Activated T-cell treated with anti-CD3 and anti-CD28 coated beads for 4 hours (primary cell): ENCODE measurements around the gene USP48.
"Not testable (repeated sequence)": the region's sequence is repeated elsewhere in the genome, so short reads cannot be mapped to it uniquely, and the experiment has no call there.

ENCODE experiments used
- DNase-seq: peaks from one replicate; pipeline ENCODE4 v3.0.0-alpha.2; 2020

Gene USP48

DNA sequence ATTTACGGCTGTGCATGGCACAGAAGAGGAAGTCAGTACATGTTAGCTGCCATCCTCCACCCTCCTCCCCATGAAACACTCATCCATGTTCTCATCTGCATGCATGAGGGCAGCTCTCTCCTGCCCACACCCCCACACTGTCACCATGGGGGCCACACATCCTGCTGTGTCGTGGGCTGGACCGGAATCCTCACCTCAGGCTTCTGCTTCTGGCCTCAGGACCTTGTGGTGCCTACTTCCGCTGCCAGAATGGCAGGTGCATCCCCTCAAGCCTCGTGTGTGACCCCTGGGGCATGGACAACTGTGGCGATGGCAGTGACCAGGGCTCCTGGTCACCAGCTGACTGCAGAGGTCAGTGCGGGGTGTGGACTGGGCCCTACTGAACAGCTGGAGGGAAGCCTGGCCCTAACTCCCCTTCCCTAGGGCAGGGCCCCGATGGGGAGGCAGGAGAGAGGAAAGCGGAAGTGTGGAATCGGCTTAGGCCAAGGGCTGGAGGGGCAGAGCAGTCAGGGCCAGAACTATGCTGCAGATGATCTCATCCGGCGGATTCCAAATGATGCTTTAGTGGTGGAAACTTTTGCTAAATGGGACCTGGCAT lies 32.9 kb upstream of the USP48 start:
- no peak for DNase-seq

DNA sequence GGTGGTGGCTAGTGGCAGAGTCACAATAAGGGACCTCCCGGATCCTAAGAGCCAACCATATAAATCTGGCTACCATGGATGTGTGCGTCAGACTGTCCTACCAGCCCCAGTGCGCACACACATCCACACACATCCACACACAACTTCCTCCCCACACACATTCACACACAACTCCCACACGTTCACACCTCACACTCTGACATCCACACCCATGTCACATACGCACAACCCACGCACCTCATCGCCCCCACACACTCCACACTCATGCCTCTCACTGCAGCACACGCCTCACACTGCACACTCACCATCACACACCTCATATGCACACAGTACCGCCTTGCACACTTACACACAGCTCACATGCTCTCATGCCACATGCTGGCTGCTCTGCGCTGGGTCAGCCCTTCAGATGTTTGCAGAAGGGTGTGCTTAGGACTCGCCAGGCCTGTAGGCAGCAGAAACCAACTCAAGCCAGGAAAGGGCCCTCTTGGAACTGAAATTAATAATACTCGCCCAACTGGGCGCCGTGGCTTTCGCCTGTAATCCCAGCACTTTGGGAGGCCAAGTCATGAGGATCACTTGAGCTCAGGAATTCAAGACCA lies 32.1 kb upstream of the USP48 start:
- no peak for DNase-seq

DNA sequence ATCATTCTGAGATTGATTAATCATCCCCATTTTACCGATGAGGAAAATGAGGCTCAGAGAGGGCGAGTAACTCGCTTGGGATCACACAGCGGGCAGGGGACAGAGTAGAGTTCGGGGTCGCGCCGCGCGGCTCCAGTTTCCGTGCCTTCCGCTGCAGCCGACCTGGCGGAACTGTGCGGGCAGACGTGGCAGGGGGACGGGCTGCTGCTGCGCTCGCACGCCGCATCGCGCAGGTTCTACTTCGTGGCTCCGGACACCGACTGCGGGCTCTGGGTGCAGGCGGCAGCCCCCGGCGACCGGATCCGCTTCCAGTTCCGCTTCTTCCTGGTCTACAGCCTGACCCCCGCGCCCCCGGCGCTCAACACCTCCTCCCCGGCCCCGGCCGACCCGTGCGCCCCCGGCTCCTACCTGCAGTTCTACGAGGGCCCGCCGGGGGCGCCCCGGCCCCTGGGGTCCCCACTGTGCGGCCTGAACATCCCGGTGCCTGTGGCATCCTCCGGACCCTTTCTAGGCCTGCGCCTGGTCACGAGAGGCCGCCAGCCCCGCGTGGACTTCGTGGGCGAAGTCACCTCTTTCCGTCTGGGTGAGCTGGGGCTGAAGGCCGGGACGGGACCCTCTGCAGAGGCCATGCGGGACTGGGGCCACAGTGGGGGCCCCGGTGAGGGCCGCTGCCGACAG lies 31.4 kb upstream of the USP48 start:
- peak; percentile 4 for DNase-seq

DNA sequence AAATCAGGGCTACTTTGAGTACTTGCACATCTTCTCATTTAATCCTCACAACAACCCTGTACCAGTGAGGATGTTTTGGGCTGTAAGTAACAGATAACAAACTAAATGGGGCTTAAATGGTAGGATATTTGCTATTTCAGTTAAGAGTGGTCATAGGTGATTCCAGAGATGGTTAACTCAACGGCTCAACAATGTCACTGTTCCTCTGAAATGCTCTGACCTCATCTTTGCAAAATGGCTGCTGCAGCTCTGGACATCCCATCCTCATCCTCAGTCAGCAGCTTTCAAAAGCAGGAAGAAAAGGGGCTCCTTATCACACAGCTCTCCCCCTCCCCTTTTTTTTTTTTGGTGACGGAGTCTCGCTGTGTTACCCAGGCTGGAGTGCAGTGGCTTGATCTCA lies 30.6 kb upstream of the USP48 start:
- no peak for DNase-seq

DNA sequence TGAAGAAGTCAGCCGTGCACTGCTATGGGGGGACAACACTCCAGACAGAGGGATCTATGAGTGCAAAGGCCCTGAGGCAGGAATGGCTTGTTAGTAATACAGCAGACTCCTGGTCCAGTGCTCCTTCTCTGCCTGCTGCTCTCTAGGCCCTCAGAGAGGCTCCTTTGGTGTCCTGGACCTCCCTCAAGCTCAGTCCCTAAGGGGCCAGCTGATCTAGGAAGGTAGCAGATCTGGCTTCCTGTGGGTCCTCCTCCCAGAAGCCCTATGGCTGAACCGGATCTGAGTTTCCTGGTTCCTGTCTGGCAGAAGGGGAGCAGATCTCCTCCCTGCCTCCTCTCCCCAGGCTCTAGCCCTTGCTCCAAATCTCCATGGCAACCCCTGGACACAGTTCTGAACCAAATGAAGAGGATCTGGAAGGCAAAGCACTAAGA lies 28.9 kb upstream of the USP48 start, which contains the start of gene LDLRAD2:
Gene LDLRAD2, plus strand, starts transcription at position 391 of the 431 bp plus-strand sequence. CDS start 187 bp downstream, outside the sequence.
- no peak for DNase-seq

DNA sequence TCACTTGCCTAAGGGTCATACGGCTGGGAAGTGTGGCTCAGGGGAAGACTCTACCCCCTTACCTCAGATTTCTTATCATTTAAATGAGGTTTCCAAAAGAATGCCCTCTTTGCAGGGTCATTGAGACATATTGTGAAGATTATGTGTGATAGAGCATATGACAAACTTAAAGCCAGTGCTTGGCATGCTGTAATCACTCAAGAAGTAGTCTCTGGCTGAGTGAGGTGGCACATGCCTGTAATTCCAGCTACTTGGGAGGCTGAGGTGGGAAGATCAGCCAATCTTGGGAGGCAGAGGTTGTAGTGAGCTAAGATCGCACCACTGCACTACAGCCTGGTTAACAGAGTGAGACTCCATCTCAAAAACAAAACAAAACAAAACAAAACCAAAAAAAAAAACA lies 21.6 kb upstream of the USP48 start:
- no peak for DNase-seq

DNA sequence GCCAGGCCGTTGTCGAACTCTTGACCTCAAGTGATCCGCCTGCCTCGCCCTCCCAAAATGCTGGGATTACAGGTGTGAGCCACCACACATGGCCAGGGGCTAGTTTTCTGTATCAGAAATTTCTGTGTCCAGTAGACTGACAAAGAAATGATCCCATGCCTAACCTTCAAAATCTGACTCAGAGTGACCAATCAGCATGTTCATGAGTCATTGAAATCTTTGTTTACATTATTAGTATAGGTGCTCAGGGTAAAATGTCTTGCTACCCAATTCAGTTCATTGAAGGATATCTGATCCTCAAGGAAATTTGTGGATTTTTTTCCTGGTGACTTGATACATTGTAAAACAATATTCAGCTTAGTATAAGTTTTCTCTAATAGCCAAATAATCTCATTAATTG lies 18.2 kb upstream of the USP48 start:
- DNase-seq = no peak

DNA sequence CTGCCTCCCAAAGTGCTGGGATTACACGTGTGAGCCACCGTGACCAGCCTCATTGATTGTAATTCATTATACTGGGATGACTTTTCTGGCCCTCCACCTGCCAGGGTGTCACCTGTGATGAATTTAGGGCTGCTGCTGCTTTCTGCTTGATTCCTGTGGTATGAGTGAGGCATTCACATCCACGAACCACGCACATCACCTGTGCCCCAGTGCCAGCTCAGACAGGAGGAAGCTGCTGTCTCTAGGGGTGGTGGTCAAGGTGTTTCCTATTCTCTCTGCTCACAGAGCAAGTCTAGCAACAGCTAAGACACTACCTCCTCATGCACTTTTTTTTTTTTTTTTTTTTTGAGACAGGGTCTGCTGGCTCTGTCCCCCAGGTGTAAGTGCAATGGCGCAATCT lies 16.8 kb upstream of the USP48 start:
- no peak for DNase-seq

DNA sequence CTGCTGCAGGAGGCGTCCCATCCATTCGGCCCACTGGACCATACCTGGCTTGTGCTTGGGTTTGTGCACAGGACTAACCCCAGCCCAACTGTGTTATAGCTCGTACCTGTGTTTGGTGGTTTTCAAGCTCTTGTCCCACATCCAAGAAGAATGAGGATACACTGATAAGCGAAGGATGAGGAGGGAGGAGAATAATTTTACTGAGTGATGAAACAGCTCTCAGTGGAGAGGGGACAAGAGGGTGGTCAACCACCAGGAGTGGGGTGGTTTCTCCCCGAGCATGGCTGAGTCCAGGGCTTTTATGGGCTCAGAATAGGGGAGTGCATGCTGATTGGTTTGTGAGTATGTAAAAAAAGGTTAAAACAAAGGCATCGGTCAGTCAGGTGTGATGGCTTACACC lies 12.1 kb upstream of the USP48 start:
- no peak for DNase-seq

DNA sequence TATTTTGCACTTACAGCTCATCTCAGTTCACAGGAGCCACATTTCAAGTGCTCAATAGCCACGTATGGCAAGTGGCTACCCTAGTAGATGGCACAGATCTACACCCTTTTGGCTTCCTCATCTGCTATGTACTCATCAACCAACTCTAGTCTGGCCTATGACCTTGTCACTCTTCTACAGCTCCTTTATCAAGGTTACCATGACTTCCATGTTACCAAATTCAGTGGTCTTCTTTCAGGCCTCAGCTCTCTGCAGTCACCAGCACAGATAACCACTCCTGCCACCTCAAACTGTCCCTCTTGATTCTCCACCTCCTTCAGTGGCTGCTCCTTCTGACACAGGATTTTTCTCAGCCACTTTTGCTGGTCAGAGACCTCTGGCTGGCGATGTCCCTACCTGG lies 11.7 kb upstream of the USP48 start:
- no peak for DNase-seq

DNA sequence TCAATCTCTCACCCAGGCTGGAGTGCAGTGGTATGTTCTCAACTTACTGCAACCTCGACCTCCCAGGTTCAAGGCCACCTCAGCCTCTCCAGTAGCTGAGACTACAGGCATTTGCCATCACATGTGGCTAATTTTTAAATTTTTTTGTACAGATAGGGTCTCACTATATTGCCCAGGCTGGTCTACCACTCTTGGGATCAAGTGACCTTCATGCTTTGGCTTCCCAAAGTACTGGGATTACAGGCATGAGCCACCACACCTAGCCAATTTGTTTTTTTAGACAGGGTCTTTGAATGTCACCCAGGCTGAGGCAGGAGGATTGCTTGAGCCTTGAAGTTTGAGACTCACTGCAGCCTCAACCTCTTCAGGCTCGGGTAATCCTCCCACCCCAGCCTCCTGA lies 10.2 kb upstream of the USP48 start:
- no peak for DNase-seq

DNA sequence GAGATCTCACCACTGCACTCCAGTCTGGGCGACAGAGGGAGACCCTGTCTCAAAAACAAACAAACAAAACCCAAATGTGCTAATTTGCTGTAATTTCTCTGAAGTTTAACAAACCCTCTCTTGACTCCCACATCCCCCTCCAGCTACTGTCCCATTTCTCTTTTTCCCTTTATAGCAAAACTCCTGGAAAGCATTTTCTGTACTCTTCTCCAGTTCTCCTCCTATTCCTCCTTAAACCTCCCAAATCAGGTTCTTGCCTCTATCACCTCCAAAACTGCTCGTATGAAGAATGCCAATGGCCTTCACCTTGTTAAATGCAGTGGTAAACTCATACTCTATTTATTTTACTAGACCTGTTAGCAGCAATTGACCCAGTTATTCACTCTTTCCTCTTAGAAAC lies 3.7 kb upstream of the USP48 start:
- DNase-seq = no peak

DNA sequence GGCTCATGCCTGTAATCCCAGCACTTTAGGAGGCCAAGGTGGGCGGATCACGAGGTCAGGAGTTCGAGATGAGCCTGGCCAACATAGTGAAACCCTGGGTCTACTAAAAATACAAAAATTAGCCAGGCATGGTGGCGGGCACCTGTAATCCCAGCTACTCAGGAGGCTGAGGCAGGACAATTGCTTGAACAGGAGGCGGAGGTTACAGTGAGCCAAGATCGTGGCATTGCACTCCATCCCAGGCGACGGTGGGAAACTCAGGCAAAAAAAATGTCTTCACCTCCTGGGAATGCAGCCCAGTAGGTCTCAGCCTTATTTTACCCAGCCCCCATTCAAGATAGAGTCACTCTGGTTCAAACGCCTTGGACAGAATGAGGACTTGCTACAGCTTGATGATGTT lies 2.8 kb upstream of the USP48 start:
- DNase-seq = not testable (repeated sequence)

DNA sequence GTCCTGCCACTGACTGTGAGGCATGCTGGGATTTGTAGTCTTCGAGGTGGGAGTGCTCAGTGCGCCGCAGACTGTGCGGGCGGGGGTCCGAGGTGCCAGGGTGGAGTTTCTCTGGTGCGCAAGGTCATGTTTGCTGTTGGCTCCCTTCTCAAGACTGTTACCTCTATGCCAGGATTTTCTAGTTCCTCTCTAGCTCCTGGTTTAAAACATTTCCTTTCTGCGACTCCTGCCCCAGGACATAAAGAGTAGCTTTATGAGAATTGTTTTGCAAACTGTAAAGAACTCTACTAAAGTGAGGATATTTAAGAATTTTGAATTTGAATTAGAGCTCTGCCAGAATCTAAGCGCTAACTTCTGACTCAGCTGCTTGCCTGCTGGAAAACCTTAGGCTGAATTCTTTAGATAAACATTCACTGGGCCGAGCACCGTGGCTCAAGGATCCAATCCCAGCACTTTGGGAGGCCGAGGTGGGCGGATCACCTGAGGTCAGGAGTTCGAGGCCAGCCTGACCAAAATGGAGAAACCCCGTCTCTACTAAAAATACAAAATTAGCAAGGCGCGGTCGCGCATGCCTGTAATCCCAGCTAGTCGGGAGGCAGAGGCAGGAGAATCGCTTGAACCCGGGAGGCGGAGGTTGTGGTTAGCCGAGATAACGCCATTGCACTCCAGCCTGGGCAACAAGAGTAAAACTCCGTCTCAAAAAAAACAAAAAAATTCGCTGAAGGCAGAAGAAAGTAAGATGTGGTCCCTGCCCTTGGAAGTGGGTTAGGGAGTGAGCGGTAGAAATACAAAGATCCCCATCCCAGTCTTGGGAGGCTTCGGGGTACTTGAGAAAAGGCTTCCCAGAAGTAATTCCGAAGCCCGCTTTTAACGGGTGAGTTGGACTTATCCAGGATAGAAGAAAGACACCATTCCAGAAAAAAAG lies 992 bp upstream of the USP48 start:
- DNase-seq = no peak

DNA sequence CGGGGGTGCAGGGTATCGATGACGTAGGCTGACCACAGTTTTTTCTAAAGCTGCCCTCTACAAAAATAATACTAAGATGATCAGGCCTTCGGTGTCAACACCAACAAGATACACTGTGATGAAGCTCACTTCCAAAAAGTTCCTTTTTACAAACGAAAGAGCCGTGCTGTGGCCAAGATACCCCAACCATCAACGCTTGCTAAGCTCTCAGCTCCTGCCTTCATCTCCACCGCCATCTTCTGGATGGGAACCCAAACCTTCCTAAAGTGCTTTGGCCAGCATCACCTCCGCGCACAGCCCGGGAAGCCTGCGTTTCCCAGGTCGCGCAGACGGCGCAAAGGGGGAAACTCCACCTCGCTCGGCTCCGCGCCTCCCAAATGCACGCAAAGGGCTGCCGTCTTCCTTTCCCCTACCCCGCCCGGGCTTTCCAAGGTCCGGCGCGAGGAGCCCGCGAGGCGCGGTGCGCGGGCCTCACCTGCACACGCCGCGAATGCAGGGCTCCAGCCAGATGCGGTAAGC lies 541 bp downstream of the USP48 start:
- DNase-seq = peak; percentile 23

DNA sequence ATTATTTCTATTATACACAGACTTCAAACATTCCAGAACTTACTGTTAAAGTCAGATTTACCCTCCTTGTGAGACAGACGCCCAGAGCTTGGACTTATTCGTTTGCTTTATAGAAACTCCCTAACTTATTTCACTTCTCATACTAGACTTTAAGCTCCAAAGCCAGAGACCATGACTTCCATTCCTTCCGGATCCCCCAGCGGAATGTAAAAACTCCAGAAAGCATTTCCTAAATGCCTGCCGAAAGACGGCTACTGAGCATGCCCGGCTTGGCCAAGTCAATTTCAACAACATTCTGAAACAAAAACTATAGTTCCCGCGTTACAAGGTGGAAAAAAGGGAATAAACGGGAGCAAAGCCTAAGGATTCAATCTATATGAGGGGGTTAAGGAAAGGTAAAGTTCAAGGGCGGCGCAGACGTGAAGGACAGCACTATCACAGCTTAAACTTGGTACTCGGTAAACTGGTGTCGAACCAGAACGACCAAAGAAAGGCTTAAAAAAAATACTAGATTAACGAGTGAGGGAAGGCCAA lies 1.1 kb downstream of the USP48 start:
- DNase-seq = no peak

DNA sequence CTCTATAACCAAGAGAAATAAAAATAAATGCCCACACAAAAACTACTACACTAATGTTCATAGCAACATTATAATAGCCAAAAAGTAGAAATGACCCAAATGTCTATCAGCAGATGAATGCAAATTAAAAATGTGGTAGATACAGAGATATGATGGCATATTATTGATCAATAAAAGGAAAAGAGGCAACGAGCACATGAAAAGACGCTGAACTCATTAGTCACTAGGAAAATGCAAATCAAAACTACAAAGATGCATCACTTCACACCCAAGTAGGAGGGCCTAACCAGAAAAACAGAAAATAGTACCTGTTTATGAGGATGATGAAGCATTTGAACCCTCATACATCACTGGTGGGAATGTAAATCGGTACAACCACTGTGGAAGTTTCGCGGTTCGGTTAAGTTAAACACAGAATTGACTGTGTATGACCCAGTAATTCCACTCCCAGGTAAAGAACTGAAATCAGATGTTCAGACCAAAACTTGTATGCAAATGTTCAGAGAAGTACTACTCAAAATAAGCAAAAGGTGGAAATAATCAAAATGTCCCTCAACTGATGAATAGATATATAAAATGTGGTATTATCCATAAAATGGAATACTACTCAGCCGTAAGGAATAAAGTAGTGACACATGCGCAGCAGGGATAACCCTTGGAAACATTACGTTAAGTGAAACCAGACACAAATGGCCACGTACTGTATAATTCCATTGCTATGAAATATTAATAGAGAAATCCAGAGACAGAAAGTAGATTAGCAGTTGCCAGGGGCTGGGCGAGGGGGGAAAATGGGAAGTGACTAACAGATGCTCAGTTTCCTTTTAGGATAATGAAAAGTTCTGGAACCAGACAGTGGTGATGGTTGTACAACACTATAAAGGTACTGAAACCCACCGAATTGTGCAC lies 3.1 kb downstream of the USP48 start:
- DNase-seq = peak; percentile 23

DNA sequence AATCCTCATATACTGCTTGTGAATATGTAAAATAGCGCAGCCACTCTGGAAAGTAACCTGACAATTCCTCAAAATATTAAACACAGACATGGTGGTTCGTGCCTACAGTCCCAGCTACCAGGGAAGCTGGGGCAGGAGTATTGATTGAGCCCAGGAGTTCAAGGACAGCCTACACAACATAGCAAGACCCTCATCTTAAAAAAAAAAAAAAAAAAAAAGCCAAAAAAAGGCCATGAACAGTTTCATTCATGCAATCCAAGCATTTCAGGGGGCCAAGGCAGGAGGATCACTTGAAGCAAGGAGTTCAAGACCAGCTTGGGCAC lies 4.6 kb downstream of the USP48 start:
- DNase-seq = no peak

DNA sequence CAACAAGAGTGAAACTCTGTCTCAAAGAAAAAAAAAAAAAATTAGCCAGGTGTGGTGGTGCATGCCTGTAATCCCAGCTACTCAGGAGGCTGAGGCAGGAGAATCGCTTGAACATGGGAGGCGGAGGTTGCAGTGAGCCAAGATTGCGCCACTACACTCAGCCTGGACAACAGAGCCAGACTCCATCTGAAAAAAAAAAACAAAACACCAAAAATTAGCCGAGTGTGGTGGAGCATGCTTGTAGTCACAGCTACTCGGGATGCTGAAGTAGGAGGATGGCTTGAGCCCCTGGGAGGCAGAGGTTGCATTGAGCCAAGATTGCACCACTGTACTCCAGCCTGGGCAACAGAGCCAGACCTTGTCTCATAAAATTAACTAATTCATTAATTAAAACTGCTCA lies 6.0 kb downstream of the USP48 start:
- not testable (repeated sequence) for DNase-seq

DNA sequence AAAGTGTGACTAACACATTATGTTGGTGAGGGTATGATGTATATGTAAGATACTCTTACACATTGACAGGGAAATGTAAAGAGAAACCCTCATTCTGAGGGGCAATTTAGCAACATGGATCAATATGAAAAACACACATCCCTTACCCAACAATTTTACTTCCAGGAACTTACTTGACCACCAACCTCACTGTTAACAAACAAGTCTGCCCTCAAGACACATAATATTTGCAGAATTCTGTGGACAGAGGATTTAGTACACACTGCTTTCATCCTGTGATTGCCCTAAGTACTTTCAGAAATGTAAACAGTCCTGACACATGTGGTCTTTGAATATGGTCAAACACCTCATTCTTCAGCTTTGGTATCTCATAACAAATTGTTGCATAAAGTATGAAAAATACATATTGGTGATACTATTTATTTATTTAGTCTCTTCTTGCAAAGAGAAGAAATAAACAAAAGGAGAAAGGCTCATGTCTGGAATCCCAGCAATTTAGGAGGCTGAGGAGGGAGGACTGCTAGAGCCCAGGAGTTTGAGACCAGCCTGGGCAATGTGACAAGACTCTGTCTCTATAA lies 6.9 kb downstream of the USP48 start:
- no peak for DNase-seq

DNA sequence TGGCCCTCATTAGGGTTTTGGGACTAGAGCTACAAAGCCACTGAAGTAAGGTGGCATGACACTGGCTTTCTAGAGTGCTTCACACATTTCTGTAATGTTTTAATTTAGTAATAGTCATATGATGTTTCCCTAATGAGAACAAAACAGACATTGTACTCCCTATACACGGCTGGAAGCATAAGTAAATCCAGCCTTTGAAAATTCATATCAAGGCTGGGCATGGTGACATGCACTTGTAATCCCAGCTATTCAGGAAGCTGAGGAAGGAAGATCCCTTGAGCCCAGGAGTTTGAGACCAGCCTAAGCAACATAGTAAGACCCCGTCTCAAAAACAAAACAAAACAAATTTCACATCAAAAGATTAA lies 7.4 kb downstream of the USP48 start:
- DNase-seq = no peak
